DOHH2 (cell line): ENCODE results near the gene RABGAP1L.
"Not testable (repeated sequence)": the region's sequence is repeated elsewhere in the genome, so short reads cannot be mapped to it uniquely, and the experiment has no call there.

Experiments
- H3F3A ChIP-seq: fragments of 200-600 bp; sonication (generic), shearing (Covaris generic); 2 replicates; pipeline ENCODE4 v1.6.0; 2016; ENCODE audit warnings: antibody characterized with exemption, mild to moderate bottlenecking; ENCODE audit not compliant: control insufficient read depth, insufficient read depth
- H3K27ac ChIP-seq: fragments of 200-600 bp; sonication (generic); 2 replicates; pipeline ENCODE4 v1.5.1; 2014; ENCODE audit warnings: low read depth, mild to moderate bottlenecking, low read length, moderate library complexity
- H3K27me3 ChIP-seq: fragments of 200-600 bp; sonication (generic); 2 replicates; pipeline ENCODE4 v1.6.1; 2014; ENCODE audit warnings: mild to moderate bottlenecking, low read length, mixed read lengths; ENCODE audit not compliant: control insufficient read depth
- H3K36me3 ChIP-seq: fragments of 200-600 bp; sonication (generic); 2 replicates; pipeline ENCODE4 v1.6.1; 2014; ENCODE audit warnings: mild to moderate bottlenecking, low read length, moderate library complexity, mixed read lengths; ENCODE audit not compliant: control insufficient read depth
- H3K4me1 ChIP-seq: fragments of 200-600 bp; sonication (generic); 2 replicates; pipeline ENCODE4 v1.6.1; 2014; ENCODE audit warnings: mild to moderate bottlenecking, low read length, mixed read lengths; ENCODE audit not compliant: control insufficient read depth
- H3K4me2 ChIP-seq: fragments of 200-600 bp; sonication (generic); 2 replicates; pipeline ENCODE4 v1.6.0; 2014; ENCODE audit warnings: mild to moderate bottlenecking, low read length, moderate library complexity
- H3K4me3 ChIP-seq: fragments of 200-600 bp; sonication (generic); 2 replicates; pipeline ENCODE4 v1.5.1; 2014; ENCODE audit warnings: mild to moderate bottlenecking, low read length, mixed read lengths
- H3K79me2 ChIP-seq: fragments of 200-600 bp; sonication (generic); 2 replicates; pipeline ENCODE4 v1.6.1; 2014; ENCODE audit warnings: mild to moderate bottlenecking, low read length, mixed read lengths; ENCODE audit not compliant: control insufficient read depth
- H3K9me2 ChIP-seq: fragments of 200-600 bp; sonication (generic); replicated peaks from 2 replicates; pipeline ENCODE4 v1.6.1; 2014; ENCODE audit warnings: mild to moderate bottlenecking, low read length, mixed read lengths; ENCODE audit not compliant: control insufficient read depth
- H3K9me3 ChIP-seq: fragments of 200-600 bp; sonication (generic); 2 replicates; pipeline ENCODE4 v1.6.1; 2014; ENCODE audit warnings: antibody characterized with exemption, low read length, mixed read lengths; ENCODE audit not compliant: control insufficient read depth, insufficient read depth
- H4K20me1 ChIP-seq: fragments of 200-600 bp; sonication (generic); 2 replicates; pipeline ENCODE4 v1.6.0; 2014; ENCODE audit warnings: low read depth, mild to moderate bottlenecking, antibody characterized with exemption, low read length, moderate library complexity; ENCODE audit not compliant: control insufficient read depth, insufficient read depth
- CTCF ChIP-seq: fragments of 200-600 bp; sonication (generic); IDR thresholded peaks from one replicate; pipeline ENCODE4 v1.5.1; 2014; ENCODE audit warnings: antibody characterized with exemption, mild to moderate bottlenecking, low read depth, low read length; ENCODE audit not compliant: poor library complexity, severe bottlenecking
- EZH2phosphoT487 ChIP-seq: fragments of 200-600 bp; sonication (generic); IDR thresholded peaks from 2 replicates; pipeline ENCODE4 v1.6.1; 2017; ENCODE audit warnings: borderline replicate concordance, mild to moderate bottlenecking, antibody characterized with exemption, low read length, moderate library complexity, mixed read lengths

The RABGAP1L gene

GRCh38 chr1:174556392-174556791, 397.1 kb downstream of the RABGAP1L start:
- H3K9me2 ChIP-seq: no peaks in the 10 kb centered on the region
- no peaks in the 10 kb centered on the region for H4K20me1 ChIP-seq
- no peak overlapping the region for H3K27ac ChIP-seq
- 0 out of 2 replicates have a peak, but pooled peaks cover 3% of the 10 kb centered on the region for H3F3A ChIP-seq
- no peaks in the 10 kb centered on the region for H3K79me2 ChIP-seq
- no peaks in the 10 kb centered on the region for H3K9me3 ChIP-seq
- TF ChIP-seq CTCF: no peak
- no peak for TF ChIP-seq EZH2phosphoT487
- H3K36me3 ChIP-seq: peaks cover 10% of the 10 kb centered on the region
- H3K27me3 ChIP-seq: no peaks in the 10 kb centered on the region
- no peak overlapping the region for H3K4me2 ChIP-seq
- no peak overlapping the region for H3K4me3 ChIP-seq
- H3K4me1 ChIP-seq: peaks cover 22% of the 10 kb centered on the region

GRCh38 chr1:174568551-174568950, 409.2 kb downstream of the RABGAP1L start:
- Histone ChIP-seq H3K27me3 (no peaks in the 10 kb centered on the region), H3K36me3 (peaks cover 14% of the 10 kb centered on the region), H3K27ac (no peak overlapping the region), H3K9me2 (no peaks in the 10 kb centered on the region), H3K4me1 (no peaks in the 10 kb centered on the region), H3F3A (peaks cover 4% of the 10 kb centered on the region; the same call in 1 of the 2 replicates), H3K9me3 (no peaks in the 10 kb centered on the region), H3K79me2 (no peaks in the 10 kb centered on the region), H3K4me2 (no peak overlapping the region), H4K20me1 (no peaks in the 10 kb centered on the region), H3K4me3 (no peak overlapping the region)
- TF ChIP-seq CTCF: no peak
- TF ChIP-seq EZH2phosphoT487: no peak

- H3K9me2 ChIP-seq: no peaks in the 10 kb centered on the region
- no peaks in the 10 kb centered on the region for H4K20me1 ChIP-seq
- no peaks in the 10 kb centered on the region for H3K9me3 ChIP-seq
- TF ChIP-seq CTCF (no peak), EZH2phosphoT487 (no peak)
- H3K4me1 ChIP-seq: no peaks in the 10 kb centered on the region
- H3K36me3 ChIP-seq: peaks cover 17% of the 10 kb centered on the region
- H3K4me3 ChIP-seq: no peak overlapping the region
- H3F3A ChIP-seq: peaks cover 2% of the 10 kb centered on the region; the same call in 1 of the 2 replicates
- H3K4me2 ChIP-seq: no peak overlapping the region
- H3K27ac ChIP-seq: no peak overlapping the region
- H3K79me2 ChIP-seq: no peaks in the 10 kb centered on the region
- no peaks in the 10 kb centered on the region for H3K27me3 ChIP-seq
These were observed 409.9 kb downstream of the RABGAP1L start for GRCh38 chr1:174569240-174569639.

GRCh38 chr1:174572771-174573170, 413.5 kb downstream of the RABGAP1L start:
- Histone ChIP-seq H3K79me2 (no peaks in the 10 kb centered on the region), H3K9me3 (peaks cover 13% of the 10 kb centered on the region; the same call in 1 of the 2 replicates), H3K27me3 (no peaks in the 10 kb centered on the region), H3K4me3 (no peak overlapping the region), H3K9me2 (no peaks in the 10 kb centered on the region), H3K4me1 (no peaks in the 10 kb centered on the region), H3K27ac (no peak overlapping the region), H3F3A (no peaks in the 10 kb centered on the region), H3K4me2 (no peak overlapping the region), H4K20me1 (no peaks in the 10 kb centered on the region), H3K36me3 (peaks cover 30% of the 10 kb centered on the region)
- TF ChIP-seq CTCF (no peak), EZH2phosphoT487 (no peak)

GRCh38 chr1:174576120-174576519, 416.8 kb downstream of the RABGAP1L start:
- H3K27me3 ChIP-seq, H3K4me1 ChIP-seq, H3K9me2 ChIP-seq, H4K20me1 ChIP-seq, H3K4me2 ChIP-seq, H3K79me2 ChIP-seq, H3K4me3 ChIP-seq, H3K27ac ChIP-seq, H3F3A ChIP-seq: not testable (repeated sequence)
- Histone ChIP-seq H3K9me3 (peaks cover 13% of the 10 kb centered on the region; the same call in 1 of the 2 replicates), H3K36me3 (peaks cover 34% of the 10 kb centered on the region)
